HEK293T (cell line): ENCODE data around the gene IGF2BP1.
"Not testable (repeated sequence)": the region's sequence is repeated elsewhere in the genome, so short reads cannot be mapped to it uniquely, and the experiment has no call there.

Experiments used
- CTCF ChIA-PET: fragments of 350-600 bp; formaldehyde crosslinking; extraction: SDS; loops from one replicate; lab custom pipeline; 2021; ENCODE audit warnings: antibody characterized with exemption, inconsistent platforms; lab: Yijun Ruan, JAX
- POLR2A ChIA-PET: fragments of 350-600 bp; formaldehyde crosslinking; extraction: SDS; loops from one replicate; lab custom pipeline; 2020; ENCODE audit warnings: antibody characterized with exemption, inconsistent platforms; lab: Yijun Ruan, JAX
- DNase-seq: peaks from one replicate; pipeline ENCODE4 v3.0.0; 2012; ENCODE audit warnings: mixed read lengths; ENCODE audit errors: extremely low spot score
- ARNT ChIP-seq: fragments of 450-650 bp; IDR thresholded peaks from 2 replicates; pipeline ENCODE4 v1.6.1; 2017; ENCODE audit warnings: mild to moderate bottlenecking
- BHLHE40 ChIP-seq: fragments of 450-650 bp; IDR thresholded peaks from 2 replicates; pipeline ENCODE4 v1.6.1; 2016; ENCODE audit warnings: mild to moderate bottlenecking, moderate library complexity, borderline replicate concordance
- ELF4 ChIP-seq: fragments of 450-650 bp; IDR thresholded peaks from 2 replicates; pipeline ENCODE4 v1.6.1; 2017; ENCODE audit warnings: antibody characterized with exemption
- FOXA1 ChIP-seq: fragments of 450-650 bp; IDR thresholded peaks from 2 replicates; pipeline ENCODE4 v1.6.1; 2016; ENCODE audit warnings: mild to moderate bottlenecking
- FOXK2 ChIP-seq: fragments of 450-650 bp; IDR thresholded peaks from 2 replicates; pipeline ENCODE4 v1.6.1; 2016; ENCODE audit warnings: mild to moderate bottlenecking
- FOXM1 ChIP-seq: fragments of 450-650 bp; IDR thresholded peaks from 2 replicates; pipeline ENCODE4 v1.6.1; 2017; ENCODE audit warnings: mild to moderate bottlenecking, borderline replicate concordance
- HDGF ChIP-seq: fragments of 450-650 bp; IDR thresholded peaks from 2 replicates; pipeline ENCODE4 v1.6.1; 2017; ENCODE audit warnings: antibody characterized with exemption, borderline replicate concordance
- L3MBTL2 ChIP-seq: fragments of 450-650 bp; conservative IDR thresholded peaks from 2 replicates; pipeline ENCODE4 v1.6.1; 2016; ENCODE audit warnings: mild to moderate bottlenecking
- LEF1 ChIP-seq: fragments of 450-650 bp; IDR thresholded peaks from 2 replicates; pipeline ENCODE4 v1.6.1; 2017; ENCODE audit warnings: mild to moderate bottlenecking, borderline replicate concordance
- NFRKB ChIP-seq: fragments of 450-650 bp; IDR thresholded peaks from 2 replicates; pipeline ENCODE4 v1.6.1; 2016; ENCODE audit warnings: mild to moderate bottlenecking, moderate library complexity
- PKNOX1 ChIP-seq: fragments of 450-650 bp; IDR thresholded peaks from 2 replicates; pipeline ENCODE4 v1.6.1; 2016
- SP1 ChIP-seq: fragments of 450-650 bp; IDR thresholded peaks from 2 replicates; pipeline ENCODE4 v1.6.1; 2017
- SUZ12 ChIP-seq: fragments of 450-650 bp; IDR thresholded peaks from 2 replicates; pipeline ENCODE4 v1.6.1; 2016; ENCODE audit warnings: mild to moderate bottlenecking
- TARDBP ChIP-seq: fragments of 450-650 bp; IDR thresholded peaks from 2 replicates; pipeline ENCODE4 v1.6.1; 2016
- ZNF384 ChIP-seq: fragments of 450-650 bp; IDR thresholded peaks from 2 replicates; pipeline ENCODE4 v1.6.1; 2016

The IGF2BP1 gene

DNA sequence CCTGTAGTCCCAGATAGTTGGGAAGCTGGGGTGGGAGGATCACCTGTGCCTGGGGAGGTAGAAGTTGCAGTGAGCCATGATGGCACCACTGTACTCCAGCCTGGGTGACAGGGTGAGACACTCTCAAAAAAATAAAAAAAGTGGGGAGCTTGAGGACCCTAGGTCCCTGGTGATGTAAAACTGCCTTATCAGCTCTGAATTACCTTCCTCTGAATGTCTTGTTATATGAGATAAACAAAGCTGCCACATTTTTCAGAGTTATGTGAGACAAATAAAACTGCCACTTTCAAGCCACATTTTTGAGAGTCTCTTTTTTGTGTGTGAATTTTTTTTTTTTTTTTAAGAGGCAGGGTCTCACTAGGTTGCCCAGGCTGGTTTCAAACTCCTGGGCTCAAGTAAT is 103.4 kb downstream of the IGF2BP1 start:
- POLR2A ChIA-PET, result interaction anchor here (0.9 kb wide), 1 partner anchor 92 kb away, joined by 3 read pairs; no protein-coding TSS in a partner anchor
- no peak for TF ChIP-seq PKNOX1
- no peak for TF ChIP-seq ARNT
- TF ChIP-seq FOXM1, result no peak
- TF ChIP-seq ZNF384, result peak; percentile 39; the same call in 1 of the 2 replicates
- no peak for TF ChIP-seq LEF1
- TF ChIP-seq HDGF, result no peak
- TF ChIP-seq FOXK2, result no peak
- CTCF ChIA-PET, result no interaction called here
- no peak for DNase-seq

DNA sequence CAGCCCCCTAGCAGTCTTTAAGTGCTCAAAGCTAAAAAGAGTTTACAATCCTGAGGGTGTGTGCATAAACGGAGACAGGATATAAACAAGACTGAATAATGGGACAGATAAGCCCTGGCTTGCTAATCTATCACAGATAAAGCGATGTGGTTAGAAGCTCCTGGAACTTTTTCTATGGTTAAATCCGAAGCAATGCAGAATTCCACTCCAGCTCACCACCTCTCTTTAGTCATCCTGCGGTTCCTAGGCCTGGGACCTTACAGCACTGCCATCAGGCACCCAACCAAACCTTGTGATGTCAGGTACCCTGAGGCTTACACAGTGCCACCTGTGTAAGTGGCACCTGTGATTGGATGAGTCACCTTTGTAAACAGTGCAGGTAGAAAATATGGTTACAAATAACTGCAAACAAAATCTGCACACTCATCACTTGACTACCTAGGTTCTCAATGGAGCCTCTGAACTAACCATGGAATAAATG is 103.9 kb downstream of the IGF2BP1 start:
- DNase-seq, result no peak
- TF ChIP-seq L3MBTL2, result no peak
- no peak for TF ChIP-seq HDGF
- no peak for TF ChIP-seq TARDBP
- no peak for TF ChIP-seq BHLHE40
- no peak for TF ChIP-seq FOXA1
- CTCF ChIA-PET, result interaction anchor here (0.6 kb wide), 1 partner anchor 307 kb away, joined by 4 read pairs; no protein-coding TSS in a partner anchor
- POLR2A ChIA-PET, result interaction anchor here (0.9 kb wide), 1 partner anchor 92 kb away, joined by 3 read pairs; no protein-coding TSS in a partner anchor

DNA sequence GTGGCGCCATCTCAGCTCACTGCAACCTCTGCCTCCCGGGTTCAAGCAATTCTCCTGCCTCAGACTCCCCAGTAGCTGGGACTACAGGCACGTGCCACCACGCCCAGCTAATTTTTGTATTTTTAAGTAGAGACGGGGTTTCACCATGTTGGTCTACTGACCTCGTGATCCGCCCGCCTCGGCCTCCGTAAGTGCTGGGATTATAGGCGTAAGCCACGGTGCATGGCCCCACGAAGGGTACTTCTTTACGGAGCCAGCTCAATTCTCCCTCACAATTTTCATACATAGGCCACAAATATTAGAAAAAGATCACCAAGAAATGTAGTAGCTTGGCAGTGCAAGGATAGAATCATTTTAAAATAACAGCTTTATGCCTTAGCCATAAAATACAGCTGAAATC is 106.2 kb downstream of the IGF2BP1 start:
- CTCF ChIA-PET, result interaction anchor here (0.7 kb wide), 2 partner anchors 11 to 77 kb away, joined by 3 to 8 read pairs; no protein-coding TSS in a partner anchor
- POLR2A ChIA-PET, DNase-seq: not testable (repeated sequence)

- ChIA-PET CTCF (no interaction called here), POLR2A (interaction anchor here (0.6 kb wide), 1 partner anchor 17 kb away, joined by 3 read pairs; no protein-coding TSS in a partner anchor)
- no peak for DNase-seq
- TF ChIP-seq NFRKB (no peak), SUZ12 (no peak), FOXA1 (no peak), FOXM1 (no peak), ARNT (no peak), TARDBP (no peak), BHLHE40 (no peak), ZNF384 (no peak), L3MBTL2 (no peak), SP1 (no peak), ELF4 (no peak), FOXK2 (no peak)
These were observed 107.4 kb downstream of the IGF2BP1 start for GRCh38 chr17:49104511-49105074.
